Sciatic nerve (tissue), 2 donors: ENCODE data around the gene PHLPP1. TPM values are rescaled to one million over a fixed set of nuclear protein-coding genes. Genes with fewer than 3 reads are reported as not detected.
A peak's percentile ranks its signal among the peaks of the same experiment; 100 is the strongest.
"Not testable (repeated sequence)": the region's sequence is repeated elsewhere in the genome, so short reads cannot be mapped to it uniquely, and the experiment has no call there.

ENCODE experiments used
- ATAC-seq: fragments of 200-7000 bp; cut with Tn5 transposase; one replicate; pipeline ENCODE4 v1.9.1; 2020; ENCODE audit warnings: mild to moderate bottlenecking, moderate library complexity
- DNase-seq: peaks from one replicate; pipeline ENCODE4 v3.0.0-alpha.2; 2020; ENCODE audit warnings: low spot score
- intact Hi-C: fragments of 100-400 bp; cut with DNase I; formaldehyde crosslinking; loops from one replicate; pipeline ENCODE4 v1.14.2; 2022
- total RNA-seq: library from RNA; stranded (reverse); fragmentation: NEBNext Ultra II Directional; extraction: Animal tissue kit (Norgen Biotek cat#: 25700); gene quantifications from one replicate; pipeline ENCODE4 v1.2.1, GENCODE V29; 2021
- donor health status: DM: no; HTN: no; CAD: no.
- donor health status: DM: no; HTN: no; CAD: no.

Gene PHLPP1
- total RNA-seq, 1 donor from 2014 or later: 23.8 TPM

DNA sequence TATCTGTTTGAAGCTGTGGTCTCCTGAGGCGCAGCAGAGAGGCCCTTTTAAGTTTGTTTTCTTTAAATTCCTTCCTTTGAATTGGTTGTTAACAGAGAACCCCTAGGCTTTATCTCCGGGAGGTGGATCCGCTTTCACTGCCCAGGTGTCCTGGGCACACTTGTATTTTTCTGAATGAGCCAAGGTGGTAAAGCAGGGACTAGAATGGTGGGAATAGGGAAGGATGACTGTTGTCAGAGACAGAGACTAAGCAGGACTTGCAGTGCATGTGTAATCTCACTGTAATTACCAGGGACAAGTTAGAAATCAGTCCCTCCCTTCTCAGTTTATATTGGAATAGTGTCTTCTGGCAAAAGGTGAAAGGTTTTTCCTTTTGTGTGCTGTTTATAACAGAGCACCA is 72.8 kb downstream of the PHLPP1 start:
- ATAC-seq (no peak), DNase-seq (no peak)
- intact Hi-C loops: loop anchor here (1.0 kb wide), 1 partner anchor 15 kb away; no protein-coding TSS in a partner anchor

DNA sequence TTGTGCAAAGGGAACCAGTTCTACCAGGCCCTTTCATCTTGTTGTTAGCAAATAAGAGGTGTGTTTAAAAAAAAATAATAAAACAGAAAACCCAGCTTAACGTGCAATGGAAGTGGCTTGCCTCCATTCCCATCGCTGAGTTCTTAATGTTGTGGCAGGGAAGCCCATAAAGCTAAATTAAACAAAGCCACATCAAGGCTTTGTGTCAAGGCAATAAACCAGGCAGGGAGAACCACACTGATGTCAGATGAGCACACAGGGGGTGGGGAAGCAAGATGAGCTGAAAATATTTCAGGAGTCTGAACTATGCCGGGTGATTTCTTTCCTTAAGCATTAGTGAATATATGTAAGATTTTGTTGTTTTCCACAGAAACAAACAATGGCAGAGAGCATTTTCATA is 73.5 kb downstream of the PHLPP1 start:
- DNase-seq: no peak
- no peak for ATAC-seq
- intact Hi-C loops: loop anchor here (1.0 kb wide), 1 partner anchor 16 kb away; no protein-coding TSS in a partner anchor

DNA sequence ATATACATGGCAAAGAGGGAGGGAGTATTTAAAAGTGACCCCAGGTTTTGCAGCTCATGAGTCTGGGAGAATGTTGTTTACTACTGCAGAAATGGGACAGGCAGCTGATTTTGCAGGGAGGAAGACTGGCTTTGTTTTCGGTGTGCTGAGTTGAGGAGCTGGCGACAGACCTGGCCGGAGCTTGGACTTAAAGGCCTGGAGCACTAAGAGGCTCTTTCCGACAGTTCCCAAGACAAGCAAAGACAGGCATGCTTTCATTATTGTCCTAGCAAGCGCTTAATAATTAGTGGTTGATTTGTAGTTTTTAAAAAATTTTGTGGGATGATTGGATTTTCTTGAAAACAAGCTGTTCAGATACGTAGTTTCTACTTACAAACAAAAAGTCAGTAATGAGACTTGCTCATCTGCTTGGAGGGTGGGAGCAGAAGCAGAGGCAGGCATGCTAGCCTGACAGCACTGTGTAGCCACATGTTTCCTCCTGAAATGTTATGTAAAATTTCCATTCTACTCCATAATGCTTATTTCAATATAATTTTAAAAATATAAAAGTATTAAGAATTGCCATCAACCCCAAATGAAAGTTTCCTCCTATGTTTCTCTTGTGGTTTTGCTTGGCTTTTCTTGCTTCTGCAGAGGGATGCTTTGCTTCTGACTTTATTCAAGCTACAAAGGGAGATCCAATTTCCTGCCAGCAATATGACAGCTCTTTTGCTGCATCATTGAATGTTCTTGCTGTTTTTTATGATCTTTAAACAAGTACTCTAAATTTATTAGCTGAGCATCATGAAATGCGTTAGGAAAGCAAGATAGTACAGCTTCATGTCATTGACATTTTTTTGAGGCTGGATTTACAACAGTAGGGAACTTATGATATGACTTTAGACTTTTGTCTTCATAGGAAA is 75.8 kb downstream of the PHLPP1 start:
- DNase-seq: no peak
- peak; percentile 68 for ATAC-seq
- intact Hi-C loops: no loop called here

DNA sequence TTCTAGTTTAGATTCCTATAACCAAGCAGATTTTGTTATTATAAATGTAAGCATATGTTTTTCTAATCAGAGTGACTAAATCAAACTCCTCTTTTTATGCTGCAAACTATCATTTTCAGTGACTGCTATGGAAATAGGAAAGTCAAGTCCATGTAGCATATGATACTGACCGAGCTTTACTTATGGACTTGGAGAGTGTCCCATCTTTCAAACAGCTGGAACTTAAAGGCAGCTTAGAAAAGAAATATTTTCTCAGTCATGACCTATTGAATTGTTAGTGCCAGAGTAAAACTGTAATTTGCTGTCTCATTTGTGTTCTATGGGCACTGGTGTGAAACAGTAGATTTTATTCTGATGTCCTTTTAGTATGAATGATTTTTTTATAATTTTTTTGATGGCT is 76.7 kb downstream of the PHLPP1 start:
- DNase-seq (no peak), ATAC-seq (no peak)
- intact Hi-C loops: no loop called here

DNA sequence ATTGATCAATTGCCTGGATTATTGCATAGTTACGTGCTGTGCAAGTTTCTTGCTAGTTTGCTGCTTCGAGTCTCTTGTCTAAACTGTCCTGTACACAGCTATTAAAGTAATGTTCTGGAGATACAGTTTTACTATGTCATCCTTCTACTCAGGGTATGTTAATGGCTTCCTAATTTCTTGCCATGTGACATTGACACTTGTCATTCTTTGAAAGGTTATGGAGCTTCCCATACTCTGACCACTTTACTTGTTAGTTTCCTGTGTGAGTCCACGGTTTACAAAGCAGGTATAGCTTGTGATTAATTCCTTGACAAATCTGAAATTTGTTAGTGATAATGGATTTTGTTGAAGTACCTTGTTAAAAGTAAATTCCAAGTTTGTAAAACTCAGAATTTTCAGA is 80.5 kb downstream of the PHLPP1 start:
- intact Hi-C loops: no loop called here
- no peak for ATAC-seq
- DNase-seq: no peak

DNA sequence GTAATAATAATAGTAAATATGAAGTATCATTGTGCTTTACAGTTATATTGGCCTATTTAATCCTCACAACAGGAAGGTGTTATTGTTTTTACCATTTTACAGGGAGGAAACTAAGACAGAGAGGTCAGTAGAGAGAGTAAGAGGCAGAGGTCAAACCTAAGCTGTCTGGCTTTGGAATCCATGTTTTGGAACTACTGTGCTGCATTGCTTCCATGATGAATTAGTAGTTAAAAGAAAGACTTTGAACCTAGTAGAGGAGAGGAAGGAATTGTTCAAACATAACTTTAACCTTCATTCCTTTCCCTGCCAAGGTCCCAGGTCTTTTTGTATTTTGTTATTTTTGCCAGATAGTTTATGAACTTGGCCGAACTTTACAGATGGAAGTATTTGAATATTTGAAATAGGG is 80.9 kb downstream of the PHLPP1 start:
- no peak for DNase-seq
- intact Hi-C loops: no loop called here
- ATAC-seq: no peak

DNA sequence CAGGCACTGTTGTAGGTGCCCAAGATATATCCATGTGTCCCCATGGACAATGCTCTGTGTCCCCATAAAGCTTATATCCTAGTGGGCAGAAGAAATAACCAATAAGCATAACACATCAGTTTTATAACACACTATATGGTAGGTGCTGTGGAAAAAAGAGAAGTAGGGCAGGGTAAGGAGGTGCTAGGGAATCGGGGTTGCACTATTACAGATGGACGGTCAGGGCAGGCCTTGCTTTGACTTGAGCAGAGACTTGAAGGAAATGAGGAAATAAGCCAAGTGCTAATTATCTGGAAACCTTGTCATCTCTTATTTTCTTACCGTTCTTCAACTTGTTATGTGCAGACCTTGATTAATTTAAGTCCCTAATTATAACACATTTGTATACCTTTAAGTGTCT is 82.0 kb downstream of the PHLPP1 start:
- intact Hi-C loops: no loop called here
- no peak for ATAC-seq
- DNase-seq: no peak

DNA sequence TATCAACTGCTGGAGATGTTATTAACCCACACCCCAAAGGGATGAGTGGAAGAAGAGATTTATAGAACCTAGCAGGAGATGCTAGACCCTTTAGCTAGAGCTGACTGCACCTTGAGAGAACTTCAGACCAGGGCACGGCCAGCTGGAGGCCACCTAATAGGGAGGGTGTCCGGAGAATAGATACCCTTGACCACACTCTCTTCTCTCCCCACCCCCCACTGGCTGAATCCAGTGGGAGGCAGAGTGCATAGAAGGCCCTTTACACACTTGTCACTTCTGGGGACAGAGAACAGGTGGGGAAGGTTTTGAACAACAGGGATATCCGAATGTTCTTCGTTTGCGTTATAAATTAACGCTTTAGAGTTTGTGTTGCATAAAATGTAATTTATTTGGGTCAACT is 84.6 kb downstream of the PHLPP1 start:
- no peak for ATAC-seq
- intact Hi-C loops: no loop called here
- no peak for DNase-seq

DNA sequence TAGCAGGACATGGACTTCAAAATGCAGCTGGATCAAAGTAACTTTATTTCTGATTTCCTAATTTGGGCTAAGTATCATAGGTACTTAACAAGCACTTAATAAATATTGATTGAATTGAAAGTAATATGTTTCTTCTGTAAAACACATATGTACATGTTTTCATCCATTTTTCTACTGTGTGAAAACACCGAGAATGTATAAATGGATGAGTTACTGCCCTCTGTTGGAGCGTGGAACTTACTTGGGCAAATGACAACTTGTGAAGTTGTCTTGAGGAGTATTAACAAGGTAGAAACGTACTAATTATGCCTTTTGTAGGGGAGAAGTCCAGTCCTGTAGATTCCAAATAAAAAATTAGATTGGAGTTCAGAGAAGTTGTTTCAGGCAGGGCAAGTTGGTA is 87.2 kb downstream of the PHLPP1 start:
- DNase-seq (no peak), ATAC-seq (no peak)
- intact Hi-C loops: no loop called here

DNA sequence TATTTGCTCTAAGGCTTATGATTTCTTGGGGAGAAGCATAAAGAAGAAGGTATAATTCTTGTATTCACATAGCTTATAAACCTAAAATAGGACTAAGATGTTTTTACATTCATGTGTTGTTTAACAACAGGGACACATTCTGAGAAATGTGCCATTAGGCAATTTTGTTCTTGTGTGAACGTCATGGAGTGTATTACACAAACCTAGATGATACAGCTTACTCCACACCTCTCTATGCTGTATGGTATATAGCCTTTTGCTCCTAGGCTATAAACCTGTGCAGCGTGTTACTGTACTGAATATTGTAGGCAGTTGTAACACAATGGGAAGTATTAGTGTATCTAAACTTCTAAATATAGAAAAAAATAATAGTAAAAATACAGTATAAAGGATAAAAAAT is 92.1 kb downstream of the PHLPP1 start:
- ATAC-seq (no peak), DNase-seq (no peak)
- intact Hi-C loops: no loop called here

DNA sequence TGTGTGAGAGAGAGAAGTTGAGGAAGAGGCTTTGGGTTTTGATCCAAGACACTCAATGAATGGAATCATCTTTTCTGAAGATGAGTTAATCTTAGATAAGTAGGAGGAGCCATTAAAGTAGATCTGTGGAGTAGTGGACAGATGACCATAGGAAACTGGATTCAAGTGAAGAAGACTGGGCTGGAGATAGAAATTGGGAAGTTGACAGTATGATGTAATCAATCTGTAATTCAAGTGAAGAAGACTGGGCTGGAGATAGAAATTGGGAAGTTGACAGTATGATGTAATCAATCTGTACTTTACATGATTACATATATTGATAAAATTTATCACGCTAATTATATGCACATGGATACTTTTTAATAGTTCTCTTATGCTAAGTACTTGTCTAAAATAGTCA is 92.8 kb downstream of the PHLPP1 start:
- intact Hi-C loops: no loop called here
- ATAC-seq (no peak), DNase-seq (no peak)

DNA sequence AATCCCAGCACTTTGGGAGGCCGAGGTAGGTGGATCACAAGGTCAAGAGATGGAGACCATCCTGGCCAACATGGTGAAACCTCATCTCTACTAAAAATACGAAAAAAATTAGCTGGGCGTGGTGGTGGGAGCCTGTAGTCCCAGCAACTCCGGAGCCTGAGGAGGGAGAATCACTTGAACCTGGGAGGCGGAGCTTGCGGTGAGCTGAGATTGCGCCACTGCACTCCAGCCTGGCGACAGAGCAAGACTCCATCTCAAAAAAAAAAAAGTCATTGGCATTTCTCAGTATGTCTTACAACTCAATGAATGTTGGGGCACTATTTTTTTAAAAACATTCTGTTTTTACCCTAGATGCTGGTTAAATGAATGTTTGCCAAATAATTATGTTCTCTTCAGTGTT is 94.1 kb downstream of the PHLPP1 start:
- ATAC-seq, intact Hi-C loops, DNase-seq: not testable (repeated sequence)

DNA sequence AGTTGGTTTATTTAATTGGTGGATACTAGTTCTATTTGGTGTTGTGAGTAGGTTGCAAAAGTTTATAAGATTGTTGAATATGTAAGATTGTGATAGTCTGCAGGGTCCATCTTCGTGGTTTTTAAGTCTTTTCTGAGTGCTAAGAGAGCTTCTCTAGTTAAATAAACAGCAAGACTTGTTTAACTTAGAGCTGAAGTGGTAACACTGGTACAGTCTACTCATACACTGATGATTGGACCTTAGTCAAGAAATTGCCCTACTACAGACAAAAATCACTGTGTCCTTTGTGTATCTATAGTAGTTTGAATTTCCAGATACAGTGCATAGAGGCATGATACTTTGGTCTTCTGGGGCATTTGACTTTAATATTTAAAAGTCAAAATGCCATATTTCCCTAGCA is 94.6 kb downstream of the PHLPP1 start:
- intact Hi-C loops: no loop called here
- ATAC-seq: no peak
- DNase-seq: no peak

DNA sequence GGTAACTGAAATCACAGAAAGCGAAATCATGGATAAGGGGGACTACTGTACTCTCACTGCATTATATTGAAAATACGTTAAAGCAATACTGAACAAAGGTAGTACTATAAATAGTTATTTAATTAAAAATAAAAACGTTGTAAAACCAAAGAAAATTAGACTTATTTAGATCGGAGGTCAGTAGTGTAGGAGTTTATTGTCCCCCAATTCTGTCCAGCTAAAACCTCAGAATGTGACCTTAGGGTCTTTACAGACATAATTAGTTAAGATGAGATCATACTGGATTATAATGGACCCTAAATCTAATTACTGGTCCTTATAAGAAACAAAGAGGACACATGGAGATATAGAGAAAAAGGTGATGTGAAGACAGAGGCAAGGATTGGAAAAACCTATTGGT is 95.3 kb downstream of the PHLPP1 start:
- no peak for ATAC-seq
- DNase-seq: no peak
- intact Hi-C loops: no loop called here

DNA sequence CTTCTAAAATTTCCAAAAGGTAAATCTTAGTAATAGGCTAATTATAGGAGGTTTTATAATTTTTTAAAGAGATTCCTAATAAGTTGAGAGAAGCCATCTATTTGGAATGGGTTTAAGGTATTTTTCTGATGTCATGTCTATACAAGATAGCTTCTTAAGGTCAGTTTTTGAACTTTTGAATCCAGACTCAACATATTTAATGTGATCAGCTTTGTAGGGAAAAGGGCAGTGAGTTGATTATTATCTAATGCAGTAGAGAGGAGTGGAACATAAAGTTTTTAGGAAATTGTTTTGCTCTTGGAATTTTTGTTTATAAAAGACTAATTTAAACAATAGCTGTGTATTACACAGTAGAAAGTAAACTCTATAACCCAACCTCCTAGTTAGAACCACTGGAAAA is 96.3 kb downstream of the PHLPP1 start:
- DNase-seq: no peak
- intact Hi-C loops: no loop called here
- no peak for ATAC-seq

DNA sequence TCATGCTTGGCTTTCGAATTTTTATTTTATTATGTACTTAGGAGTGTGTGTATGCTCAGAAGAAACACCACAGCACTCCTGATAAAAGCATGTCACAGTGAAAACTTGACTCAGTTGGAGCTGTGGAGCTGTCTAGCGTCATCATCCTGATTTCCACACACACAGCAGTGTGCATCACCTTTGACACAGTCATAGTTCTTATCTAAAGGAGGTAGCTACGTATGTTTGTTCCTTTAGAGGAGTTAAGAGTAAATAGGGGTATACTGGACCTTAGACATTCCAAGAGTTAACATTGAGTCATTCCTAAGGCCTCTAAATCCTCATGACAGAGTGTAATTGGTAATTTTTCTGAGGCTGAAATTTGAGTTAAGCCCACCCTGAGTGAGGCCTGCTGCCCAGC is 96.9 kb downstream of the PHLPP1 start:
- ATAC-seq (no peak), DNase-seq (no peak)
- intact Hi-C loops: no loop called here

DNA sequence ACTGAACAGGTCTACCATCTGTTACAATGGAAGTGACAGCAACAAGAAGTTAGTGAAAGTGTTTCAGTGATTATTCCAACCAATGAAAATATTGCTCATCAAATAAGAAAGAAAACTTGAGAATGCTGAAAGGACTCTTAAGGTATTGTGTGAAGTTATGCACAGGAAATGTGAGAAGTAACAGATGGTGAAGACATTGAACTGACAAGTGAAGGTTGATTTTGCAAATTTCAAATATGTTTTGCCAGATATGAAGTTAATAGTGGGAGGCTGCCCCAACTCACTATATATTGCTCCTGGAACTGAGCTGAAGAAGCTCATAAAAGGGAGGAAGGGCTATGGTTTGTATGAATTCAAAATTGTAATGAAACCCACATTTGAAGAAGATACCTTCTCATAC is 97.5 kb downstream of the PHLPP1 start:
- no peak for ATAC-seq
- intact Hi-C loops: no loop called here
- no peak for DNase-seq

DNA sequence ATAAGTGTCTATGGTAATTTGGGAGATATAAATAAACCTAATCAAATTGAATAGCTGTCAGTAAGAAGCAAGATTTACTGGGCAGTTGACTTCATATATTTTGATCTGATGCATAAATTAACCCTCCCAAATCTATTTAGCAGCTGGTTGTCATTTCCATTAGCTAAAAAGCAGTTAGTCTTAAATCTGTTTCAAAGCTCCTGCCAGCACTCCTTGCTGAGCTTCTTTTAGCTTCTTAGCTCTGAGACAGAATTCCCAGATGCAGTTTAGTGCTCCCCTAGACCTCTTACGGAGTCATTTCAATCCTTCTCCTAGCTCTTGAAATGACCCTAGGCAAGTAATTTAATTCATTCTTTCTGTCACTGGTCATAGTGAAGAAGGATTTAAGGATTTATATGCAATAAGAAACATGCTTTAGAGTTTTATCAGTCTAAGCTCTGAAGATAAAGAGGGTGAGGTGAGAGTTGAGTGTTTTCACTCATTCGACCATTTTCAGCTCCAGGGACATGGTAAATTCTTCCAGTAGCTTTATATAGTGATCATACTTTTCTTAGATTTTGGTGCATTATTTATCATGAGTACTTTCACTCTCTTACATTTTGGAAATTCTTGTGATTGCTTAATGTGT is 98.9 kb downstream of the PHLPP1 start:
- intact Hi-C loops: no loop called here
- ATAC-seq (no peak), DNase-seq (no peak)

DNA sequence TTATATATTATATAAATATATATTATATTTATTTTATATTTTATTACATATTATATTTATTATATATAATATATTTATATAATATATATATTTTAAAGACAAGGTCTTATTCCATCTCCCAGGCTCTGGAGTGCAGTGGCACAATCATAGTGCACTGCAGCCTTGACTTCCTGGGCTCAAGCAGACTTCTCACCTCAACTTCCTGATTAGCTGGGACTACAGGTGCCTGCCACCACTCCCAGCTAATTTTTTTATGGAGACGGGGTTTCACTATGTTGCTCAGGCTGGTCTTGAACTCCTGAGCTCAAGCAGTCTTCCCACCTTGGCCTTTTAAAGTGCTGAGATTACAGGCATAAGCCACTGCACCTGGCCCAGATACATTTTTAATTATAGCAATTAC is 110.0 kb downstream of the PHLPP1 start:
- ATAC-seq (no peak), DNase-seq (no peak)
- intact Hi-C loops: no loop called here

DNA sequence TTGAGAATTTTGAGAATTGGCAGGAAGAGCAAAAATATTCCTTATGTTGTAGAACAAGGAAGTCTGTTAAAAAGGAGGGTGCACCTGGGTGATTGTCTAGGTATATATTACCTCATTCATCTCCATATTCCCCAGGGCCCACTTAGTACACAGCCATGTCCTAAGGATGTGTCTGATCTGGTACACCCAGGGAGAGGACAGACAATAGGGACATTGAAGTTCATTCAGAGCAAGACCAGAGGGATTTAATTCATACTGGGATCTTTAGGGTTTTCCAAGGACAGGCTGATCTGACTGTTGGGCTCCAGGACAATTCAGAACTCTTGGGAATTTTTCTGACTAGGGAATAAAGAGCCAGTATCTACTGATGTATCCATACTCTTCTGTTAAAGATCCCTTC is 112.1 kb downstream of the PHLPP1 start:
- intact Hi-C loops: no loop called here
- ATAC-seq (peak; percentile 10), DNase-seq (no peak)
